Dermis blood vessel endothelial cell (primary cell): ENCODE results near the gene GJB4. TPM values are rescaled to one million over a fixed set of nuclear protein-coding genes. Genes with fewer than 3 reads are reported as not detected.
"Not testable (repeated sequence)": the region's sequence is repeated elsewhere in the genome, so short reads cannot be mapped to it uniquely, and the experiment has no call there.

Experiments used
- DNase-seq: peaks from one replicate; pipeline ENCODE4 v3.0.0; 2010
- total RNA-seq: library from RNA; depleted of rRNA; stranded (reverse); fragments of >200 nt; gene quantifications from 2 replicates; pipeline ENCODE4 v1.2.3, GENCODE V29; 2014

The GJB4 gene
- total RNA-seq, 1 donor from 2014 or later, result not detected

DNA sequence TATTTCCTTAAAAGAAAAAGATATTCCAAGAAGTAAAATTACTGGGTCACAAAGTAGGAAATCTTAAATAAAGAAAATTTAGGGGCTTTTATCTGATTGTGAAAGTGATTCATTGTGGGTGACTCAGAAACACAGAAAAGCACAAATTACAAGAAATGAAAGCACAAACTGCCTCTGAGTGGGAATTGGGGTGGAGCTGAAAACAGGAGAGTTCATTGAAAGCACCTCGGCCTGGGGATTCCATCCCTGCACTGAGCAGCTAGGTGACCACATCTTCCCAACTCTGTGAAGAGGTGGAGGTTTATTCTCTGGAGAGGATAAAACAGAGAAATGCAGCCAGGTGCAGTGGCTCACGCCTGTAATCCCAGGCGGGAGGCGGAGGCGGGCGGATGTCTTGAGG lies 40.7 kb downstream of the GJB4 start:
- no peak for DNase-seq

DNA sequence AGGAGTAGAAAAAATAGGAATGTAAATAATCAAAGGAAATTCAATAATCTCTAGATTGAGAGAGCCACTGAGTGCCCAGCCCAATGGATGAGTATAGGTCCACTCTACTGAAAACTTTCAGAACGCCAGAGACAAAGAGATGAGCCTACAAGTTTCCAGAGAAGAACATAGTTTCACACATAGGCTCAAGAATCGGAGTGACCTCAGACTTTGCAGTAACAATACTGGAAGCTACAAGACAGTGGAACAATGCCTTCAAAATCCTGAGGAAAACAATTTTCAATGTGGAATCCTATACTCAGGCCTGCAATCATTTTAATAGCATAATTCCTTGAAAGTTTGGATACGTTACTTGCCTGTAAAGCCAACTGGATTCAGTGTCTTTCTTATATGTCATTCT lies 44.2 kb downstream of the GJB4 start:
- DNase-seq, result no peak

DNA sequence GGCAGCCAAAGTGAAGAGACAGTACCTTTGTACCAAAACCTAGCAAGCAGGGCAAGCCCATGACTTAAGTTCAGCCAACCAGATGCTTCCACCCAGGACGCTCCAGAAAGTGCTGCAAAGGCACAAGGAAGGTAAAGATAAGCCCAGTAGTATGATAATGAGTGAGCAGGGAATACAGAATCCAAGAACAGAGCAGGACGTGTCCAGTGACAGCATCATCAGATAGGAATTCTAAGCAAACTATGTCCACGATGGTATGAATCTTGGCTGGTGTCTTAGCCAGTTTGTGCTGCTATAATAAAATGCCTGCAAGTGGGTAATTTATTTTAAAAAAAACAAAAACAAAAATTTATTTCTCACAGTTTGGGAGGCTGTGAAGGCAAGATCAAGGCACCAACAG lies 46.9 kb downstream of the GJB4 start:
- DNase-seq, result no peak

DNA sequence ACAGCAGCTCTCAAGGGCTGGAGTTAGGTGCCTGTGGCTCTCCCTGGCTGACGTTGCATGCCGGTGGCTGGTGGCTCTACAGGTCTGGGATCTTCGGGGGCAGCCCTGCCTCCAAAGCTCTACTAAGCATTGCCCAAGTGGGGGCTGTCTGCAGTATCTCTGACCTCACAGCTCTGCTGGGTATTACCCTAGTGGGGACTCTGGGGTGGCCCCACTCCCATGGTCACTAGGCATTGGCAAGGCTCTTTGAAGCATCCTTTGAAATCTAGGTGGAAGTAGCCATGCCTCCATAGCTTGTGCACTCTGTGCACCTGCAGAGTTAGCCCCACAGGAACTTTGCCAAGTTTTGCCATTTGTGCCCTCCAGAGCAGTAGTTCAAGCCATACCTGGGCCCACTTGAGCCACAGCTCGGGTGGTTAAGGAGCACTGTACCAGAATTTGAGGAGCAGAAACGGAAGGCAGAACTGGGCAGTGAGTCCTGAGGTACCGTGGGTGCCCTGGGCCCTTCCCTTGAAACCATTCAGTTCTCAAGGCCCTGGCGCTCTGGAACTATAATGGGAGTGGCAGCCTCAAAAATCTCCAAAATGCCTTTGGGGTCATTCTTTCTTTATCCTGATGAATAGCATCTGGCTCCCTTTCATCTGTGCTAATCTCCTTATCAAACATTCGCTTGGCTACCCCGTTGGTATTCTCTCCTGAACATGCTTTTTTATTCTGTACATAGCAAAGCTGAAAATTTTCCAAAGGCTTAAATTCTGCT lies 48.7 kb downstream of the GJB4 start:
- no peak for DNase-seq

DNA sequence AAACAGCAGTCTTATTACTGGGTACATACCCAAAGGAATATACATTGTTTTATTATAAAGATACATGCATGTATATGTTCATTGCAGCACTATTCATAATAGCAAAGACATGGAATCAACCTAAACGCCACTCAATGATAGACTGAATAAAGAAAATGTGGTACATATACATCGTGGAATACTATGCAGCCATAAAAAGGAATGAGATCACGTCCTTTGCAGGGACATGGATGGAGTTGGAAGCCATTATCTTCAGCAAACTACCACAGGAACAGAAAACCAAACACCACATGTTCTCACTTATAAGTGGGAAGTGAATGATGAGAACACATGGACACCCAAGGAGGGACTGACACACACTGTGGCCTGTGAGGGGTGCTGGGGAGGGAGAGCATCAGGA lies 51.2 kb downstream of the GJB4 start:
- DNase-seq, result not testable (repeated sequence)

Other genes with a start within 250 kb of the GJB4 start
- gene GJB5, start 4.7 kb upstream of the GJB4 start, total RNA-seq, result 0.17 TPM in 1 of 2 replicates, not detected in the other
- gene GJB3, start 21.5 kb downstream of the GJB4 start, total RNA-seq, result 0.05 and 0.17 TPM in 2 replicates
- 54.3 and 61.8 TPM in 2 replicates for gene GJA4, start 33.3 kb downstream of the GJB4 start, total RNA-seq
- gene SMIM12, start 100.0 kb downstream of the GJB4 start, total RNA-seq, result 49.2 and 71.1 TPM in 2 replicates
- gene DLGAP3, start 169.9 kb downstream of the GJB4 start, total RNA-seq, result under 0.01 TPM in 1 of 2 replicates, not detected in the other
- gene TMEM35B, start 225.6 kb downstream of the GJB4 start, total RNA-seq, result 22.7 and 55.8 TPM in 2 replicates